A673 (cell line): ENCODE data around the gene HEPHL1. TPM values are rescaled to one million over a fixed set of nuclear protein-coding genes. Genes with fewer than 3 reads are reported as not detected.

Experiments used
- BruUV-seq: library from RNA; stranded (reverse); fragments of 400-500 nt; replicated peaks from 2 replicates; lab custom pipeline; 2021; lab: Mats Ljungman, UMichigan
- CTCF ChIA-PET: fragments of 300-600 bp; sonication (Branson Sonifier 250); formaldehyde crosslinking; loops from one replicate; lab custom pipeline; 2022; ENCODE audit warnings: antibody characterized with exemption; lab: Charles Lee
- POLR2A ChIA-PET: fragments of 300-600 bp; sonication (Branson Sonifier 250); formaldehyde crosslinking; loops from one replicate; lab custom pipeline; 2022; ENCODE audit warnings: antibody characterized with exemption; ENCODE audit not compliant: low non-redundant PET; lab: Charles Lee
- DNase-seq: peaks from one replicate; pipeline ENCODE4 v3.0.0-alpha.2; 2015; ENCODE audit warnings: low spot score
- H3K27ac ChIP-seq: fragments of 200-600 bp; sonication (generic); 2 replicates; pipeline ENCODE4 v1.5.1; 2016; ENCODE audit warnings: mixed run types, low read depth, mild to moderate bottlenecking, mixed read lengths, antibody characterized with exemption, low read length; ENCODE audit not compliant: poor library complexity, severe bottlenecking
- H3K27me3 ChIP-seq: fragments of 200-600 bp; sonication (generic); replicated peaks from 2 replicates; pipeline ENCODE4 v1.6.1; 2017; ENCODE audit warnings: mixed run types, low read depth, mild to moderate bottlenecking, mixed read lengths, antibody characterized with exemption, low read length; ENCODE audit not compliant: insufficient read depth, poor library complexity
- H3K36me3 ChIP-seq: fragments of 200-600 bp; sonication (generic); 2 replicates; pipeline ENCODE4 v1.6.1; 2016; ENCODE audit warnings: mixed run types, mild to moderate bottlenecking, mixed read lengths, antibody characterized with exemption, low read length; ENCODE audit not compliant: insufficient read depth, poor library complexity, severe bottlenecking
- H3K4me1 ChIP-seq: fragments of 200-600 bp; sonication (generic); 2 replicates; pipeline ENCODE4 v1.6.1; 2017; ENCODE audit warnings: mixed run types, mild to moderate bottlenecking, mixed read lengths, antibody characterized with exemption, low read length; ENCODE audit not compliant: insufficient read depth, poor library complexity, severe bottlenecking
- H3K4me3 ChIP-seq: fragments of 200-600 bp; sonication (generic); 2 replicates; pipeline ENCODE4 v1.5.1; 2016; ENCODE audit warnings: low read depth, mixed run types, mild to moderate bottlenecking, mixed read lengths, low read length; ENCODE audit not compliant: poor library complexity, severe bottlenecking
- H3K9me3 ChIP-seq: fragments of 200-600 bp; sonication (generic); 2 replicates; pipeline ENCODE4 v1.6.1; 2016; ENCODE audit warnings: mixed run types, low read depth, mild to moderate bottlenecking, mixed read lengths, antibody characterized with exemption, low read length; ENCODE audit not compliant: poor library complexity, severe bottlenecking
- EZH2 ChIP-seq: fragments of 200-600 bp; sonication (generic); IDR thresholded peaks from 2 replicates; pipeline ENCODE4 v1.6.1; 2017; ENCODE audit warnings: borderline replicate concordance, low read depth, mild to moderate bottlenecking, mixed read lengths, antibody characterized with exemption, low read length; ENCODE audit not compliant: poor library complexity, severe bottlenecking
- intact Hi-C: fragments of 100-400 bp; cut with micrococcal nuclease; formaldehyde crosslinking; loops from one replicate; pipeline ENCODE4 v1.10.0; 2022; ENCODE audit not compliant: unreplicated experiment
- total RNA-seq: library from RNA; stranded (reverse); gene quantifications from 2 replicates; pipeline ENCODE4 v1.2.3, GENCODE V29; 2021
- TF ChIP-seq, protein P1 (sequence below): fragments of 300-800, 200-600 bp; sonication (generic); conservative IDR thresholded peaks from 2 replicates; pipeline ENCODE4 v1.5.1; 2017; ENCODE audit warnings: low read depth, mild to moderate bottlenecking, antibody characterized with exemption, low read length, moderate library complexity, mixed read lengths

HEPHL1 gene
- total RNA-seq, 1 experiment from 2014 or later = not detected

DNA sequence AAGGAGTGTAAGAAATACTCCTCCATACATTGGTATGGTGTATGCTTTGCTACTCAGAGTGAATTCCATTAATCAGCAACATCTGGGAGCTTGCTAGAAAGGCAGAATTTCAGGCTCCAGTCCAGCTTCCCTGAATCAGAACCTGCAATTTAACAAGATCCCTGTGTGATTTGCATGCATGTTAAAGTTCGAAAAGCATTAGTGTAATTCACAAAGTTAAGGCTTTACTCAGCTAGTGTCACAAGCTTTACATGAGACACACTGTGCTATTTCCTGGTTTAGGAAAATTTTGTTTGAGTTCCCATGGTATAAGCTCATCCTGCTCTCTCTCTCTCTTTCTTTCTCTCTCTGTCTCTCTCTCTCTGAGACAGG, 37.0 kb upstream of the HEPHL1 start:
- H3K4me3 ChIP-seq = no peak overlapping the region
- POLR2A ChIA-PET = no interaction called here
- no TSS peak for BruUV-seq
- no peaks in the 10 kb centered on the region for H3K36me3 ChIP-seq
- no peaks in the 10 kb centered on the region for H3K4me1 ChIP-seq
- H3K27ac ChIP-seq = no peak overlapping the region
- DNase-seq = no peak
- TF ChIP-seq, protein P1, sequence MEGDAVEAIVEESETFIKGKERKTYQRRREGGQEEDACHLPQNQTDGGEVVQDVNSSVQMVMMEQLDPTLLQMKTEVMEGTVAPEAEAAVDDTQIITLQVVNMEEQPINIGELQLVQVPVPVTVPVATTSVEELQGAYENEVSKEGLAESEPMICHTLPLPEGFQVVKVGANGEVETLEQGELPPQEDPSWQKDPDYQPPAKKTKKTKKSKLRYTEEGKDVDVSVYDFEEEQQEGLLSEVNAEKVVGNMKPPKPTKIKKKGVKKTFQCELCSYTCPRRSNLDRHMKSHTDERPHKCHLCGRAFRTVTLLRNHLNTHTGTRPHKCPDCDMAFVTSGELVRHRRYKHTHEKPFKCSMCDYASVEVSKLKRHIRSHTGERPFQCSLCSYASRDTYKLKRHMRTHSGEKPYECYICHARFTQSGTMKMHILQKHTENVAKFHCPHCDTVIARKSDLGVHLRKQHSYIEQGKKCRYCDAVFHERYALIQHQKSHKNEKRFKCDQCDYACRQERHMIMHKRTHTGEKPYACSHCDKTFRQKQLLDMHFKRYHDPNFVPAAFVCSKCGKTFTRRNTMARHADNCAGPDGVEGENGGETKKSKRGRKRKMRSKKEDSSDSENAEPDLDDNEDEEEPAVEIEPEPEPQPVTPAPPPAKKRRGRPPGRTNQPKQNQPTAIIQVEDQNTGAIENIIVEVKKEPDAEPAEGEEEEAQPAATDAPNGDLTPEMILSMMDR = no peak
- TF ChIP-seq EZH2 = no peak
- intact Hi-C loops = no loop called here
- H3K27me3 ChIP-seq = peaks cover 12% of the 10 kb centered on the region
- CTCF ChIA-PET = no interaction called here
- H3K9me3 ChIP-seq = no peaks in the 10 kb centered on the region

DNA sequence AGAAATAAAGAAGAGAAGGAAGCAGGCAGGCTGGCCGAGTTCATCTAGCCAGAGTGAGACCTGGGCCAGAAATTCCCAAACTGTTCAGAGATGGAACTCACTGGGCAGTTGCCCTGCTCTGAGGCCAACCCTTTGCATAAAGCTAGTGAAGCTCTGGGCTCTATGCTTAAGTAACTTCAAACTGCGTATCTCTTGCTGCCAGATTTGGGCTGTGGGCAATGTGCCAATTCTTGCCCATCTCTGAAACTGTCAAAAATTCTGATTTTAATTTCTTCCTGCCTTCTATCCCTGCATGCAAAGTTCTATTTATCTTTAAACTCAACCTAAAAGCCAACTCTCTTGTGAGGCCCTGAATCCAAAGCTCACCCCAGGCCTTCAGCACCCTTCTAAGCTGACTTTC, 36.2 kb upstream of the HEPHL1 start:
- no peaks in the 10 kb centered on the region for H3K4me1 ChIP-seq
- H3K27me3 ChIP-seq = peaks cover 15% of the 10 kb centered on the region
- no peaks in the 10 kb centered on the region for H3K36me3 ChIP-seq
- no peak for DNase-seq
- intact Hi-C loops = no loop called here
- no peaks in the 10 kb centered on the region for H3K9me3 ChIP-seq
- no TSS peak for BruUV-seq
- ChIA-PET CTCF (no interaction called here), POLR2A (no interaction called here)
- H3K4me3 ChIP-seq = no peak overlapping the region
- H3K27ac ChIP-seq = no peak overlapping the region
- TF ChIP-seq EZH2 = no peak
- TF ChIP-seq, protein P1 = no peak

DNA sequence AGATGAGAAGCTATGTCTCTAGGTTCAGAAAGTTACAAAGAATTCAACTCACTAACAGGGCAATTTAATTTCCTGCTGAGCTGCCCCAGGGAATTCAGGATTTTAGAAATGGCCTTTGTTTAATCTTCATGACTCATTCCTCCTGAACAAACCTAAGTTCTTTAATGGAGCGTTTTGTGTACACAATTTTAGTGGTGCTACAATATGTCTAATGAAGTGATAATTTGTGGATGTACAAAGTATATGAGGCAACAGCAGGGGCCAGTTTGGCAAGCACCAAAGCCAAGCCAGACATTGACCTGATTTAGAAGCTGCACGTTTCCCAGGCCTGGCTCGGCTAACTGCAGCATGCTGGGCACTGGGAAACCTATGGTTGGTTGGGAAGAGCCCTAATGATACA, 34.4 kb upstream of the HEPHL1 start:
- H3K9me3 ChIP-seq = no peaks in the 10 kb centered on the region
- TF ChIP-seq, protein P1 = no peak
- no peak for TF ChIP-seq EZH2
- no peak overlapping the region for H3K4me3 ChIP-seq
- intact Hi-C loops = no loop called here
- BruUV-seq = no TSS peak
- DNase-seq = peak; percentile 63
- no peaks in the 10 kb centered on the region for H3K36me3 ChIP-seq
- ChIA-PET CTCF (no interaction called here), POLR2A (no interaction called here)
- H3K4me1 ChIP-seq = no peaks in the 10 kb centered on the region
- H3K27me3 ChIP-seq = peaks cover 16% of the 10 kb centered on the region
- no peak overlapping the region for H3K27ac ChIP-seq
